GM12801 (cell line): ENCODE results near the gene MEIS2.

ENCODE experiments used
- CTCF ChIP-seq: IDR thresholded peaks from one replicate; pipeline ENCODE4 v1.5.1; 2011; ENCODE audit warnings: control low read depth; ENCODE audit not compliant: insufficient read length; ENCODE audit errors: extremely low read depth

Gene MEIS2

GRCh38 chr15:36964626-36965025 lies 135.7 kb downstream of the MEIS2 start:
- no peak for TF ChIP-seq CTCF

GRCh38 chr15:36961956-36962355 lies 138.4 kb downstream of the MEIS2 start:
- TF ChIP-seq CTCF, result no peak

GRCh38 chr15:36960947-36961227 lies 139.5 kb downstream of the MEIS2 start:
- TF ChIP-seq CTCF, result no peak

- no peak for TF ChIP-seq CTCF
These were observed 140.0 kb downstream of the MEIS2 start for GRCh38 chr15:36960179-36960946.

GRCh38 chr15:36959746-36960145 lies 140.6 kb downstream of the MEIS2 start:
- no peak for TF ChIP-seq CTCF

GRCh38 chr15:36958606-36959005 lies 141.7 kb downstream of the MEIS2 start:
- no peak for TF ChIP-seq CTCF

- TF ChIP-seq CTCF, result no peak
These were observed 145.9 kb downstream of the MEIS2 start for GRCh38 chr15:36954486-36954885.

- TF ChIP-seq CTCF, result no peak
These were observed 147.0 kb downstream of the MEIS2 start for GRCh38 chr15:36953346-36953745.
